GM18873 (cell line): ENCODE data around the gene KRTAP12-1.

ENCODE experiments used
- ATAC-seq: cut with Tn5 transposase; IDR thresholded peaks from one replicate; pipeline ENCODE4 v1.9.1; 2021; ENCODE audit warnings: mild to moderate bottlenecking, moderate library complexity, moderate number of reproducible peaks; ENCODE audit not compliant: unreplicated experiment, low FRiP score

KRTAP12-1 gene, protein sequence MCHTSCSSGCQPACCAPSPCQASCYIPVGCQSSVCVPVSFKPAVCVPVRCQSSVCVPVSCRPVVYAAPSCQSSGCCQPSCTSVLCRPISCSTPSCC

DNA sequence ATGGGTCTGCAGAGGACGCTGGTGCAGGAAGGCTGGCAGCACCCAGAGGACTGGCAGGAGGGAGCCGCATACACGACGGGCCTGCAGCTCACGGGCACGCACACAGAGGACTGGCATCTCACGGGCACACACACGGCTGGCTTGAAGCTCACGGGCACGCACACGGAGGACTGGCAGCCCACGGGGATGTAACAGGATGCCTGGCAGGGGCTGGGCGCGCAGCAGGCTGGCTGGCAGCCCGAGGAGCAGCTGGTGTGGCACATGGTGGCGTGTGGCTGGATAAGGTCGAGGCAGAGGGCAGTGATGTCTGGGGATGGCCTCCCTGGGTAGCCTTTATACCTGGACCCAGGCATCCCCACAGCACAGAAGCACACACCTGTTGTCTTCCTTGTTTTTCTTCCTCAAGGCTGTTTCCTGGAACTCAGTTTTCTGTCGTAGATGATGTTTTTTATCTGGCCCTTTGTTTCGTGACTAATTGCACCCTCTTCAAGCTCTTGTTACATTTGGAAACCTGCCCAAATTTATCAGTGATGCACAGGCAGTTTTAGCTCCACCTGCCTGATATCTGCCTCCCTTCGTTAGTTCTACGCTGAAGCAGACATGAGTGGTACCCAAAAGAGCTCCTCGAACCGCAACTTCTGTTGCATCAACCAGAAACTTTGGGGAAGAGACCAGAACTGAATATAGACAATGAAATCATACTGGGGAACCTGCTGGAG lies at the start of gene KRTAP12-1:
KRTAP12-1 (minus strand) TSS at position 303 of the 719 bp plus-strand sequence; CDS start at position 263, 40 bp downstream.
- no peak for ATAC-seq

DNA sequence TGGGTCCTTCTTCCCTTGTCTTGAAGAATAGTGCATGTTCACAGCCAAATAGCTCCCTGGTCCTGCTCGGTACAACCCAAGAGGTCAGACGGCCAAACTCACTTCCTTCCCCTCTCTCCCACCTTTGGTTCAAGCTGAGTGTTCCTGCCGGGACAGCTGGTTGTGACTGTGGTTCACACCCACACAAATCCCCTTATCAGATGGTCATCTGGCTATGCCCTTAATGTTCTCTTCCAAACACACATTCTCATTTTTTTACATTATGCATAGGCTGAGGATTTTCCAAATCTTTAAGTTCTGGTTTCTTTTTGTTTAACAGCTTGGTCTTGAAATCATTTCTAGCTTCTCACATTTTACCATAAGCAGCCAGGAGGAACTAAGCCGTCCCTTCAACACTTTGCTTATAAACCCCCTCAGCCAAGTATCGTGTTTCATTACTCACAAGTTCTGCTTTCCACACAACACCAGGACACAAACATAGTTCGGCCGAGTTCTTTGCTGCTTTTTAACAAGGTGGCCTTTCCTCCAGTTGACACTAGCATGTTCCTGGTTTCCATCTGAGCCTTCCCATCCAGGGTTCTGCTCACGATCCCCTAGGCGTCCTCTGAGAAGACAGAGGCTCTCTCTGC lies 49.1 kb upstream of the KRTAP12-1 start:
- ATAC-seq: no peak

DNA sequence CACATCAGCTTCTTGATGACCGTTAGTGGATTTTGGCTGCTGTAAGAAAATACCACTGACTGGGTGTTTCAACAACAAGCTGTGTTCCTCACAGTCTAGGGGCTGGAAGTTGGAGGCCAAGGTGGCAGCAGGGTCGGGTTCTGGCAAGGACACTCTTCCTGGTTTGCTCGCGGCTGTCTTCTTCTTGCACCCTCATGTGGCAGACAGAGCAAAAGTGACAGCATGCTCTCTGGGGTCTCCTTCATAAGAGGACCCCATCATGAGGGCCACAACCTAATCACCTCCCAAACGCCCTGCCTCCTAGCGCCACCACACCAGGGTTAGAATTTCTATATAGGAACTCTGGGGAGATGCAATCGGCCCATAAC lies 48.0 kb upstream of the KRTAP12-1 start:
- no peak for ATAC-seq

DNA sequence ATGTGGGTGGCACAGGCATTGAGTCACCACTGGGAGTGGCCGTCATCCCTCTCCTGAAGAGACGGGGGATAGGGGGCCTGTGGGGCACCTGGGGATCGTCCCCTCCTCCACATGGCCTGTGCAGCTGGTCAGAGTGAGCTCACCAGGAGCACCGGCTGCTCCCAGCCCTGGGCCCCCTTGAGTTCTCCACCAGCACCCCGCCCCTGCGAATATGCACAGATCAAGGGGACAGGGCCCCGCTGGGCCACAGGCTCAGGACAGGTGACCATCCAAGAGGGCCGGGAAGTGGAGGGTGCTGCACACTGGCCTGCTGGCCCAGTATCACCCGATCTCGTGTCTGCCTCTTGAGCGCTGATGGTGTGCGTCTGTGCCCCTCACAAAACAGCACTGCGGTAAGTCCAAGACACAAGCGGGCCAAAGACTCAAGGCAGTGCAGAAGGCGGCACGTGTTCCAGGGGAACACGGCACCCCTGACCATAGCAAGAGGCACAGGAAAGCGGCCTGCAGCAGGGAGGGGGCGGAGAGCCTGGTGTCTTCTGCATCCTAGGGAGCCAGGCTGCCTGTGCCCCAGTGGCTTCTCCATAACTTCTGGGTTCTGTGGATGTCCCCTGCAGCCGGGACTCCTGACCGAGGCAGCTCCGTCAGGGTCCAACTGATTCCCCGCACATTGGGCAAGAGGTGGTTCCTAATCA lies 47.5 kb upstream of the KRTAP12-1 start:
- no peak for ATAC-seq

DNA sequence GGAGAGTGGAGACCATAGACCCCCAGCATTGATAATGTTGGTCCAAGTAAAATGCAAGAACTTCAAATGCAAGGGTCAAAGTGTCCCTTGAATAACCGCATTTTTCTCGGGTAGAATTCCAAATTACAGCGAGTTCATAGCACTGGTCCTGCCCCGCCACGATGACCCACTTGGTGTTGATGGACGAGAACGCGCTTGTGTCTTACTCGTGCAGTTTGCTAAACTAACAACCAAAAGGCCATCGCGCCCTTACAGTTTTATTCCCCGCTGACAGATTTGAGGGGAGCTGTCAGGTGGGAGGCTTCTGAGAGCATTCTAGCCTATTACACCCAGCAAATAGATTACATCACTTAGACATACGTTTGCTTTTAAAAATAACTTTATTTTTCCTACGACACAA lies 46.8 kb upstream of the KRTAP12-1 start:
- ATAC-seq: no peak

DNA sequence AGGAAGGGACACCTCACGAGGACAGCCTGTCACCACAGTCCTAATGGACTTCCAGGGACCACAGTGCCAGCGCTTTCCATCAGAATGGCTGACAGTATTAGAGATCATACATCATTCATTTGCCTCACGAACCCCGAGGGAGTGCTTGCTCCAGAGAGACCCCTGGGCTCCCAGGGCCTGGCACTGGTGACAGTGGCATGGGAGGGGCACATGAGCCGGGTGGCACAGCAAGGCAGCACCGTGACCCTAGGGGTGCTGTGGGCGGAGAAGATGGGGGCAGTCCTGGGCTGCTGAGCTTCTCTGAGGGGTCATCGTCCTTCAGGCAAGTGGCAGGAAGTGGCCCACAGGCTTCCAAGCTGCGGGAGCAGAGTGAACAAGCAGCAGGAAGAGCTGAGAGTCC lies 45.8 kb upstream of the KRTAP12-1 start:
- ATAC-seq: no peak

DNA sequence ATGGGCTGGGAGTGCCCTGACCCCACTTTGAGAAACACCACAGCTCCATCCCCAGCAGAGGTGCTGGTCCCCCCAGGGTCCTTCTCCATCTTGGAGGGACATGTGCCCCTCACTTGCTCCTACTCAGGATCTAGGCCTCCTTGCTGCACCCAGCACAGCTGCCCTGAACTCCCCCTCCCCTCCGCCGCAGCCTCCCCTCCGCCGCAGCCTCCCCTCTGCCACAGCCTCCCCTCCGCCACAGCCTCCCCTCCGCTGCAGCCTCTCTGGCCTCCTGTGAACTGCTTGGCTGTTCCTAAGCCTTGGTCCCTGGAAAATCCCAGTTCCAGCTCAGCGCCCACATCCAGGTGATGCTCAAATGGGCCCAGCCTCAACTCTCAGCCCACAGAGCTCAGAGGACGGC lies 45.4 kb upstream of the KRTAP12-1 start:
- no peak for ATAC-seq

DNA sequence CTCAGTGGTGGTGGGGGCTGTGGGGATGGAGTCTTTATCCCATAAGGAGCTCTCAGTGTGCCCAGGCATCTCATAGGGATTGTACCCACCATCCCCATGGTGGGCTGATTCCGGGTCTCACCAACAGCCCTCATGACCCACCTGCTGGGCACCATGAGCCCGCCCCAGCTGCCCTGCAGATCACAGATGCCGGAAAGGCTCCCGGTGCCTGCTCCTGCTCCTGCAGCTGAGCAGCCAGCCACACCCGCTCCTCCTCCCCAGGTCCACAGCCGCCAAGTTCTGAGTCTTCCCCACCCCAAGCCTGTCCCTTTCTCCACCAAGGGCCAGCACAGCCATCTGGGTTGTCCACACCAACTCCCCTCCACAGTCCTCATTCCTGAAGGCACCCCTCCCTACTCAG lies 44.9 kb upstream of the KRTAP12-1 start:
- no peak for ATAC-seq

DNA sequence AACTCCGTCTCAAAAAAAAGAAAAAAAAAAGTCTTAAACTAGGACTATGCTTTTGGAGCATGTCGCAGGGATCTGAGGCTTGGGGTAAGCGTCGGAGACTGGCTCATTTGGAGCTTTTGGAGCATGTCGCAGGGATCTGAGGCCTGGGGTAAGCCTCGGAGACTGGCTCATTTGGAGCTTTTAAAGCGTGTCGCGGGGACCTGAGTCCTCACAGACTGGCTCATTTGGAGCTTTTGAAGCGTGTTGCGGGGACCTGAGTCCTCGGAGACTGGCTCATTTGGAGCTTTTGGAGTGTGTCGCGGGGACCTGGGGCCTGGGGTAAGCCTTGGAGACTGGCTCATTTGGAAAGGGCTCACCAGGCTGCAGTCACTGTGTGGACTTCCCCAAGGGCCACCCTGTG lies 43.0 kb upstream of the KRTAP12-1 start:
- ATAC-seq: no peak

DNA sequence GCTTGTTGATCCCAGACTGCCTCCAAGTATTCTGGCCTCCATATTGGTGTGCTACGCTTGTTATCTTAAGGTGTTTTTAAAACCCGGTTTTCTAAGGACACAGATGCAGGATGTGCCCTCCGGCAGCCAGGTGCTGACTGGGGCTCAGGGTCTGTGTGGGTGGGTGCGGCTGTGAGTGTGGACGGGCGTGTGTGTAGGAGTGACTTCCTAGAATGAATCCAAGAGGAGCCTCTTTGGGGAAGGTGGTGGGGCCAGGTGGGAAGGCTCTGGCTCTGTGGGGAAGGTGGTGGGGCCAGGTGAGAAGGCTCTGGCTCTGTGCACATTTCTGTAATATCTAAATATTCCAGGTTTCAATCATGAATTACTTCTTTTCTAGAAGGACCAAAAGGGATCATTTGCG lies 42.2 kb upstream of the KRTAP12-1 start:
- ATAC-seq: no peak

DNA sequence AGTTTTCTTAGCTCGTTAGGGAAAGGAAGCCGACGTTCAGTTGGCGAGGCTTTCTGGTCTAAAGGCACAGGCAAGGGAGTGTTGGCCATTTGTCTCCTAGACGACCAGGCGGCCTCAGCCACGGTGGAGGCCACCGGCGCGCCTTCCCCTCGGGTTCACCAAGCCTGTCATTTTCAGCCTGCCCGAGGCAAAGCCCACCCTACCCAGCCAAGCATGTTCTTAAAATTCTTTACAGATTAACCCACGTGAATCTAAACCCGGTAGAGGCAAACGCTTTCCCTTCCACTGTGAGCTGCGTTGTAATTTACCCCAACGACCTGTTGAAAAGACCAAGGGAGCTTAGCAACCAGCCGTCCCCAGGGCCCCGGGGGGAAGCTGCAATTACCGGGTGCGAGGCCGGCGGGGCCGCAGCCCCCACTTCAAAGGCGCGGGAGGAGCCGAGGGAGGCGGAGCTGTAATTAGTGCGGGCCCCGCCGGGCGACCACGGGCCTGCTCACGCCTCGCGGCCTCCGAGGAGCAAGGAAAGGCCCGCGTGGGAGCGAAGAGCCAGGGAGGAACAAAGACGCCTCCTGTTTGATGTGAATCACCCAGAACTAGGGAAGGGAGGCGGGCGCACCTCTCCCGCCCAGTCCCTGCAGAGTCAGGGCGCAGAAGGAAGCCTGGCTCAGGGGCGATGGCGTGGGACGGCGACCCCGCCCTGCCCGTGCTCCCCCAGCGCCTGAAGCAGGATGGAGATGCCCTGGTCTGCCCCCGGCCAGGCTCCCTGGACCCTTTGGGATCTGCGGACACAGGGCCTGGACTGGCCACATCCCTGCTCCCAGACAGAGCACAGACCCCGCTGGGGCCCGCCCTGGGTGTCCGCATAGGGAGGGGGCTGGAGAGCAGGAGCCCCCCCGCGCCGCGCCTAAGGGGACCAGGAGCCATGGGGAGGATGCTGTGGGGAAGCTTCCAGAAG lies 41.5 kb upstream of the KRTAP12-1 start:
- ATAC-seq: no peak

DNA sequence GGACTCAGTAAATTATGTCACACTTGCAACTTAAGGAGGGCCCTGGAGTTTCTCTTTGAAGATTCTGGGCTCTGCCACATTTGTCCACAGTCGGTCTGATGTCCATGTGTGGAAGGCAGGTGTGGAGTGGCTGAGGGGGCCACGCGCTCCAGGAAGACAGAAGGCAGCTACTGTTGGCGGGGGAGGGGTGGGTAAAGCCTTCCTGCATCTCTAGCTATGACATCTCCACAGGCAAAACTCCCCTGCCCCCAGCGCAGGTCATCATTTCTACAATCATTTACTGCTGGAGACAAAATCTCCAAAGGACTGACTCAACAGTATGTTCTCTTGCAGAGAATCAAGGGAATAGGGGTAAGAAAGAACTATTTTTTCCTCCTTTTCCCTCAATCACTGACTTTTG lies 40.8 kb upstream of the KRTAP12-1 start:
- no peak for ATAC-seq

DNA sequence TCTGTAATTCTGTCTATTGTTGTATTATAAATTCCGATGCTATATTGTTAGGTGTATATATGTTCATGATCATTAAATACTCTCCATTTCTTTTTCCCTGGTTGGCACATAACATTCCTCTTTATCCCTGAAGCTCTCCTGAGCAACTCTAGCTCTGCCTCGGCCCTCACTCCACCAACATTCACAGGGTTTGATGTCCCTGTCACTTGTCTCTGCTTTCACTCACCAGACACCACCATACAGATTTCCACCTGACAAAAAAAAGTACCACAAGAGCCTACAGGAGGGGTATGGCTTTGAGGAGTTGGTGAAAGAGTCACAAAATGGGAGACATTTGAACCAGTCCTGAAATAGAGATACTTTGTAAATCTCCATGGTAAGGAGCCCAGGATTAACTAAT lies 38.2 kb upstream of the KRTAP12-1 start:
- ATAC-seq: no peak

DNA sequence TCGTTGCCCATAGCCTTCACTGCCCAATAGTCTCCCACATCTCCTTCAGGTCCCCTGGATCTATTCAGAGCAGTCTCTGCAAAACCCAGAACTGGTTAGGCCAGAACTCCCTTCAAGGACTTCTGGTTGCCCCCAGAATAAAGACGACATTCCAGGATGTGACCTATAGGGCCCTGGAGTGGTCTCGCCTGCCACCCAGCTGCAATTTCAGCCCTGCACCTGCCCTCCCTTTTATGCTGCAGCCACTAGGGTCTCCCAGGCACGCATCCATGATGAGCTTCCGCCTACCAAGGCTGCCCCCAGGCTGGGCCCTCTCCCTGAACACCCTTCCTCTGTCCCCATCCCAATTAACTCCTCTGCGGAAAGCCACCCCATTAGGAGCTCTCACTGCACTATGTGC lies 36.6 kb upstream of the KRTAP12-1 start:
- no peak for ATAC-seq

DNA sequence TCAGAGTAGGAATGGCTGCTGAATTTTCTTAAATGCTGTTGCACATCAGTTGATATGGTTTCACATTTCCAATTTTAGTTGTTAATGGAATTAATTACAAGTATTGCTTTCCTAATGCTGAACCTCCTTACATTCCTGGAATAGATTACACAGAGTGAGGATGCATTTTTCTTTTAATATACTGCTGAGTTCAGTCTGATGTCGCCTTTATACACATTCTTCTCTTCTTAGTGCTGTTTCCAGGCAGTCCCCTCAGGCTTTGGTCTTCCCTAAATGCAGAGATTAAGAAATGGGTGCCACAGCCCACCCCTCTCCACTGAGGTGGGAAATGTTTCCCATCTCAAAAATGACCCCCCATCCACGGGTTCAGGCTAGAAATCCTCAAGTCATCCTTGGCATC lies 36.1 kb upstream of the KRTAP12-1 start:
- ATAC-seq: no peak

DNA sequence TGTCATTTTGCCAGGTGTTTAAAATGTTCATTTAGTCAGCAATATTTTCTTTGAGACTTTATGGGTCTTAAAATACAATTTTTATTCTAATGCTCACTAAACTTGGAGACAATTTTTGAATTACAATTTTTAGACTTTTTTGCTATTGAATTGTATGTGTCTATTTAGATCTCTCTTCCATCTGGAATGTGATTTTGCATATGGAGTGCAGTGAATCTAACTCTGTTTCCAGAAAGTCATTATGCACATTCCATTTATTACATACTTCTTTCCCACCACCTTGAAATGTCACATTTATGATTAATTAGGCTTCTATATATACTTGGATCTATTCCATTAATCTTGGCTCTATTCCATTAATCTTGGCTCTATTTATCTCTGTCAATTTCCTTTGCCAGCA lies 35.0 kb upstream of the KRTAP12-1 start:
- no peak for ATAC-seq

DNA sequence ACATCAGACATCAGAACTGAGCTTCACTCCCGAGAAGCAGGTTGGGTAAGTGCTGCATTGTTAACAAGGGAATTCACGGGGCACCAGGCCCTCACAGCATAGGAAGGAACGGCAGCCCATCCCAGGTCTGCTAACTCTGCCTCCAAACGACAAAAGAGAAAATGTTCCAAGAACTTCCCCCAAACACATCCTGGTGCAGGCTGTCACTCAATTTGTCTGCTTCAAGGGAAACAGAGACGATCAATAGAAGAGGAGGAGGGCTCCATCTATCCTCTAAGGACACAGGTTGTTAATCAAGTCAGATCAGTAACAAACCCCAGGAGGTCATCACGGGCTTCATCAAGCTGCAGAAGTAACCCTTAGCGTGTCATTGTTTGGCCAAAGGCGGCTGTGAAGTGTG lies 32.9 kb upstream of the KRTAP12-1 start:
- no peak for ATAC-seq

DNA sequence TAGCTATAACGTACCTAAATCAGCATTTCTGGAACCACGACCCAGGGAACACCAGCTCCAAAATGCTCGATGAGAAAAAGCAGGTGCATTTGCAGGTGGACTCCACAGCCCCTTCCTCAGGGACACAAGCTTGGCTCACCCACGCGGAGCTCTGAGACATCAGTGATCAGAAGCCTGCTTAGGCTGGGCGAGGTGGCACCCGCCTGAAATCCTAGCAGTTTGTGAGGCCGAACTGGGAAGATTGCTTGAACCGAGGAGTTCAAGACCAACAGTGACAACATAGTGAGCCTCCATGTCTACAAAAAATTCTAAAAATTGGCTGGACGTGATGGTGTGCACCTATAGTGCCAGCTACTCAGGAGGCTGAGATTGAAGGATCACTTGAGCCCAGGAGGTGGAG lies 31.9 kb upstream of the KRTAP12-1 start:
- ATAC-seq: no peak

DNA sequence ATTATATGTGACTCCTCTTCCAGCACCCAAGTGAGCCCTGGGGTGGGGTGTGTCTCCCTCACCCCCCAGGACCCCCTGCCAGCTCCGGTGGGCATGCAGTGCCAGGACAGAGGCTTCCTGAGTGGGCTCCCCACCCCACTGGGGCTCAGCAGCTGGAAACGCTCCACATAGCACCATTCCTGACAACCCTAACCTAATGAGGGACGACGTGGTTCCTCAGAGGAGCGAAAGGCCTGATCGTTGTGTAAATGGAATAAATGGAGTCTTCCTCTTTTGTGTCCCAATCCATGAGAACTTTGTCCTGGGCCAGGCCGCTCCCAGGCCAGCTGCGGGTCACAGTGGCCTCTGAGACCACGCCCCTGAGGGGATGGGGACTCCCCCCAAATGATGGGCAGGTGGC lies 31.2 kb upstream of the KRTAP12-1 start:
- ATAC-seq: no peak

DNA sequence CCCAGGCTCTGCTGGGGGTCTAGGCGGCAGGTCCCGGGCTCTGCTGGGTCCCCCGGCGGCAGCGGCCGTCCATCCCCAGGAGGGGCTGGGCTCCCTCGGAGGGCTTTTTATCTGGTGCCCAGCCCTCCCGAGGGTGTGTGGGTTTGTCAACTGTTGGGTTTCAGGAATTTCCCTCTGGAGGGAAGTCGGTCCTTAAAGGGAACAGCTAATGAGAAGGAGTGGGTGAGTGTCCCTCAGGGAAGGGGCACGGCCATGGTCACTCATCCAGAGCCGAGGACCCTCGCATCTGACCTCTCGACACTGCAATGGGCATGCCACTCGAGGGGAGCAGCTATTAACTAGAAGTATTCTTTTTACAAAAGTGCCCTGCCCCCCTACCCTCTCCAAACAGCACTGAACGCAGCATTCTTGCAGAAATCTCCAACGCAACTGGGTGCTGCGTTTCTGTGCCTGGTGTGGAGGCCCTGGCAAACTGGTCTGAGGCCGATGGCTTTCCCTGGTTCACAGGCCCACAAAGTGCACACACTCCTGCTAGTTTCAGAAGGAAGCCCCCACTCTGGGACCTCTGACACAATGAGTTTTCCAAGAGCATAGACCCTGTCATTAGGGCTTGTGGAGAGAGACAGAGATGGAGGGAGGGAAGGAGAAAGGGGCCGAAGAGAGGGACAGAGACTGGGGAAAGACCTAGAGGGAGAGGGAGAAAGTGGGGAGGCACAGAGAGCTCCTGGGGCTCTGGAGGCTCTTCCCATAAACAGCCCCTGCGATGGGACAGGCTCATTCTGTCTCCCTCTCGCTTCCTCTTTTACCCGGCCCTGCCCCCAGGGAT lies 30.5 kb upstream of the KRTAP12-1 start:
- no peak for ATAC-seq
